HG03558 (cell line): ENCODE results near the gene MT1F.

Experiments used
- ATAC-seq: cut with Tn5 transposase; IDR thresholded peaks from one replicate; pipeline ENCODE4 v1.9.1; 2021; ENCODE audit warnings: moderate number of reproducible peaks; ENCODE audit not compliant: unreplicated experiment; ENCODE audit errors: extremely low read depth

Gene MT1F

GRCh38 chr16:56625140-56625942, 32.4 kb upstream of the MT1F start, which contains the start of gene MT1E:
TSS of gene MT1E (plus strand) at chr16:56625781. CDS start at chr16:56625852, 71 bp downstream.
- no peak for ATAC-seq

DNA sequence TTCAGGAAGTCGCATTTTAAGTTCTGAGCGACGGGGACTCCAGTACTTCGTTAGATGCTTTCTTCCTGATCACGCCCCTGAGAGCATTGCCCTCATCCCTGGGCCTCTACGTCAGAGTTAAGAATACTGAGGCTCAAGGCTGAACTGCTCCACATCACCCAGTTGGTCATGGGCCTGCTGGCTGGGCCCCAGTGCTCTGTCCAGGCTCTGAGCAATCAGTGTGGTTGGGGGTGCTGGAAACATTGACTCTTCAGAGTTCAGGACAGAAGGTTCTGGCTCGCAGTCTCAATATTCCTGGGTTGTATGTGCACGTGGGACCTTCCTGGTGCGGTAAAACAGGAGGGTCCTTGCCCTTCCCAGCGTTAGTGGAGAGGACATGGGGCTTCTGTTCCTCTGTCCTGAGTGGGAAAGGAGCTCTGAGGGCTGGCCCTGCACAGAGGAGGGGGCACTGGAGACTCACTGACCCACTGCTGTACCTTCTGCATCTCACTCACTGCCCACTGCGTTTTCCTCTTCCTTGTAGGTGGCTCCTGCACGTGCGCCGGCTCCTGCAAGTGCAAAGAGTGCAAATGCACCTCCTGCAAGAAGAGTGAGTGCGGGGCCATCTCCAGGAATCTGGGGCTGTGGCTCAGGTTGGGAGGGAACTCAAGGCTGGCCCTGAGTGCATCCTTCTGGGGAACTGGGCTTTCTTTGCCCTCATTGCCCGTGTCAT, 31.7 kb upstream of the MT1F start:
- no peak for ATAC-seq

- ATAC-seq, result no peak
Measured at GRCh38 chr16:56626685-56627084, 31.1 kb upstream of the MT1F start.

- no peak for ATAC-seq
Measured at GRCh38 chr16:56628486-56629350, 29.0 kb upstream of the MT1F start.

- ATAC-seq, result no peak
Measured at GRCh38 chr16:56629531-56629930, 28.2 kb upstream of the MT1F start.

DNA sequence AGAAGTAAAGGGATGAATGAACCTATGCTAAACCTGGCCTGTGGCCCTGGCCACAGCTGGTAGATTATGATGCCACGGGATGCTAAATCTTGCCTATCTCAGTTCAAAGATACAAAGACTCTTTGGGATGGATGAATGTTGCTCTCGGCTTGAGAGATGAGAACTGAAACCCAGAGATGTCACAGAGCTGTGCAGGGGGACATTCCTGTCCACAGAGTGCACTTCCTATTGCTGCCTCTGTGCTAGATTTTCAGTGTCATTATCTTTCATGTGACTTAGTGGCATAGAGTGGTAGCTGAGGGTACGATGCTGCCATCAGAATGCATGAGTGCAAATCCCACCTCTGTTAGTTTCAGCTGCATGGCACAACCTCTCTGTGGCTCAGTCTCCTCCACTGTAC, 27.6 kb upstream of the MT1F start:
- peak; percentile 72 for ATAC-seq

- no peak for ATAC-seq
Measured at GRCh38 chr16:56631197-56631596, 26.6 kb upstream of the MT1F start.

DNA sequence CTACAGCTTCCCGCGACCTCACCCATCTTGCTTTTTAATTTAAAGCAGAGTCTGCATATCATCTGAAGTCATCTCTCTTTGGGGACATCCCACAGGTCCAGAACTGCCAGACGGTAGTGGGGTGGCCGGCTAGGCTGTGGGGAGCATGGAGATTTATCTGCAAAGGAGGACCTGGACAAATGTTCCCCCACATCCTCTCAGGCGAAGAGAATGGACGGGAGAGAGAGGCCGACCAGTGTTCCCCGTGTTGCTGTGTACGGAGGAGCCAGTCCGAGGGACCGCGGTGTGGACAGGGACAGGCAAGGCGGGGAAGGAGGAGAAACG, 26.0 kb upstream of the MT1F start:
- ATAC-seq, result no peak

DNA sequence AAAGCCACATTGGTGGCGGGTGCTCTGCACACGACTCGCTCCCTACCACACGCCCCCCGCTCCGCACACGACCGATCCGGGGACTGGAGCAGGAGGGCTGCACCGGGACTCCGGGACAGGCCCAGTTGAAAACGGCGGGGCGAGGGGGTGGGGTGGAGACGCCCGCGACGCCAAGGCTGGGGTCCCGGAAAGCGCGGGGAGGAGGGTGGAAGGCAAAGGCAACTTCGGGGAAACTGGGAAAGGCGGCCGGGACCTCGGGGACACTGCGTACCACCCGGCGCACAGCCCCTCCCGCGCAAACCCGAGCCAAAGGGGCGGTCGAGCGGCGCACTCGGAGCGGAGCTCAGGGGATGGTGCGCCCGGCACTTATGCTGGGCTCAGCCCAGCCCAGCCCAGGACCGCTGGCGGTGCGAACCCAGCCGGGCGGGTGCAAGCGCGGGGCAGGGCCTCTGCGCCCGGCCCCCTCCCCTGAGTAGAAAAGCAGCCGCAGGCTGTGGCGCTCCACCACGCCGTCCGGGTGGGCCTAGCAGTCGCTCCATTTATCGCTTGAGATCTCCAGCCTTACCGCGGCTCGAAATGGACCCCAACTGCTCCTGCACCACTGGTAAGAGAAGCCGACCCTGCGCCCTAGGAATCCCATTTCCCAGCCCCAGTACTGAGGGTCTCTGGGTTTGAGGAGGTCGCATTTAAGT, 25.5 kb upstream of the MT1F start, which contains the start of gene MT1M:
MT1M (plus strand) TSS at position 504 of the 692 bp plus-strand sequence; CDS start at position 577, 73 bp downstream.
- no peak for ATAC-seq

- no peak for ATAC-seq
Measured at GRCh38 chr16:56632848-56633365, 24.9 kb upstream of the MT1F start.

- ATAC-seq, result no peak
Measured at GRCh38 chr16:56633535-56633934, 24.2 kb upstream of the MT1F start.

DNA sequence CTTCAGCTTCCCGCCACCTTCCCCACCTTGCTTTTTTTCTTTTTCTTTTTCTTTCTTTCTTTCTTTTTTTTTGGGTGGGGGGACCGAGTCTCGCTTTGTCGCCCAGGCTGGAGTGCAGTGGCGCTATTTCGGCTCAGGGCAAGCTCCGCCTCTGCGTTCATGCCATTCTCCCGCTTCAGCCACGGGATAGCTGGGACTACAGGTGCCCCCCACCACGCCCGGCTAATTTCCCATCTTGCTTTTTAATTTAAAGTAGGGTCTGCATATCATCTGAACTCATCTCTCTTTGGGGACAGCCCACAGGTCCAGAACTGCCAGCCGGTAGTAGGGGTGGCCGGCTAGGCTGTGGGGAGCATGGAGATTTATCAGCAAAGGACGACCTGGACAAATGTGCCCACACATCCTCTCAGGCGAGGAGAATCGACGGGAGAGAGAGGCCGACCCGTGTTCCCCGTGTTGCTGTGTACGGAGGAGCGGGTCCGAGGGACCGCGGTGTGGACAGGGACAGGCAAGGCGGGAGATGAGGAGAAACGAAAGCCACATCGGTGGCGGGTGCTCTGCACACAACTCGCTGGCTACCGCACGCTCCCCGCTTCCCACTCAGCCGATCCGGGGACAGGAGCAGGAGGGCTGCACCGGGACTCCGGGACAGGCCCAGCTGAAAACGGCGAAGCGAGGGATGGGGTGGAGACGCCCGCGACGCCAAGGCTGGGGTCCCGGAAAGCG, 22.9 kb upstream of the MT1F start:
- ATAC-seq, result no peak

DNA sequence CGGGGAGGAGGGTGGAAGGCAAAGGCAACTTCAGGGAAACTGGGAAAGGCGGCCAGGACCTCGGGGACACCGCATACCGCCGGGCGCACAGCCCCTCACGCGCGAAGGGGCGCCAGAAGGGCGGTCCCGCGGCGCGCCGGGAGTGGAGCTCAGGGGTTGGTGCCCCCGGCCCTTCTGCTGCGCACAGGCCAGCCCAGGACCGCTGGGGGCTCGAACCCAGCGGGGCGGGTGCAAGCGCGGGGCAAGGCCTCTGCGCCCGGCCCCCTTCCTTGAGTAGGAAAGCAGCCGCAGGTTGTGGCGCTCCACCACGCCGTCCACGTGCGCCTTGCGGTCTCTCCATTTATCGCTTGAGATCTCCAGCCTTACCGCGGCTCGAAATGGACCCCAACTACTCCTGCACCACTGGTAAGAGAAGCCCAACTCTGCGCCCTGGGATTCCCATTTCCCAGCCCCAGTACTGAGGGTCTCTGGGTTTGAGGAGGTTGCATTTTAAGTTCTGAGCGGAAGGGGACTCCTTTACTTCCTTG, 22.3 kb upstream of the MT1F start:
- ATAC-seq, result no peak

DNA sequence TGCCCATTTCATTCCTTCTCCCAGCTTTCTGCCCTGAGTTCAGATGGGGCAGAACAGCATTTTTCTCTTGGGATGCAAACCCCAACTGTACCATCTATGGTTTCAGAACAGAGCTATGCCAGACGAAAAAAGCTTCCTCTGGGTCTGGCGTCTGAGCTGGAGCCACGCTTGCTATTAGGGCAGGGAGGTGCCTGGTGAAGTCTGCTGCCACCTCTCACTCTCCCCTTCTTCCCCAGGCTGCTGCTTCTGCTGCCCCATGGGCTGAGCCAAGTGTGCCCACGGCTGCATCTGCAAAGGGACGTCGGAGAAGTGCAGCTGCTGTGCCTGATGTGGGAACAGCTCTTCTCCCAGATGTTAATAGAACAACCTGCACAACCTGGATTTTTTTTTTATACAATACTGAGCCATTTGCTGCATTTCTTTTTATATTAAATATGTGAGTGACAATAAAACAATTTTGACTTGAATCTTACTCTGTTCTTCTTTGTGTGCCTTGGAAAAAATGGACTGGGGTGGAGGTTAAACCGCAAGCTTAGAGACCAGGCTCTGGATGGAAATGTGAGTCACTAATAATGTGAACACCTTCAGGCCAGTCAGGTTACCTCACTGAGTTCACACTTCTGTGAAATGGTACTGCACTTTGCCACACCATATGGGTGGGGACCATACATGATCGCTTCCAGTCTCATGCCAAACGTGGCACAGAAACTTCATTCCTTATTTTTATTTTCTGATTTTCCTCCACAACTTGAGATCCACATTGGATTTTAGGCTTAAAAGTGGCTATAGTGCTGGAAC, 20.9 kb upstream of the MT1F start:
- no peak for ATAC-seq

- no peak for ATAC-seq
Measured at GRCh38 chr16:56637814-56638750, 19.7 kb upstream of the MT1F start, which contains the start of gene MT1A. TSS of gene MT1A (plus strand) at chr16:56638666. CDS start at chr16:56638739, 73 bp downstream.

GRCh38 chr16:56639045-56639444, 18.7 kb upstream of the MT1F start:
- no peak for ATAC-seq

GRCh38 chr16:56640076-56640475, 17.7 kb upstream of the MT1F start:
- ATAC-seq, result no peak
